GM12878 (cell line): ENCODE results near the gene OR11L1. TPM values are rescaled to one million over a fixed set of nuclear protein-coding genes. Genes with fewer than 3 reads are reported as not detected.

Experiments used
- ATAC-seq: fragments of 200-7000 bp; cut with Tn5 transposase; 3 replicates; pipeline ENCODE4 v1.9.1; 2020; ENCODE audit warnings: mild to moderate bottlenecking, moderate library complexity
- BruUV-seq: library from RNA; stranded (reverse); fragments of 400-500 nt; replicated peaks from 2 replicates; lab custom pipeline; 2021; lab: Mats Ljungman, UMichigan
- CTCF ChIA-PET: fragments of 300-600 bp; sonication (Branson Sonifier 250); formaldehyde crosslinking; extraction: SDS; loops from one replicate; lab custom pipeline; 2021; ENCODE audit warnings: inconsistent platforms; lab: Yijun Ruan, JAX
- POLR2A ChIA-PET: fragments of 350-600 bp; formaldehyde crosslinking; extraction: SDS; loops from one replicate; lab custom pipeline; 2021; ENCODE audit warnings: inconsistent platforms; lab: Charles Lee
- RAD21 ChIA-PET: fragments of 300-600 bp; sonication (Branson Sonifier 250); formaldehyde crosslinking; loops from one replicate; lab custom pipeline; 2023; ENCODE audit warnings: antibody characterized with exemption; ENCODE audit not compliant: unreplicated experiment; lab: Charles Lee
- SMC1A ChIA-PET: fragments of 300-600 bp; sonication (Branson Sonifier 250); formaldehyde crosslinking; loops from one replicate; lab custom pipeline; 2023; ENCODE audit not compliant: unreplicated experiment, uncharacterized antibody; lab: Charles Lee
- DNase-seq: peaks from one replicate; pipeline ENCODE4 v3.0.0-alpha.2; 2011; ENCODE audit warnings: low read depth, low spot score
- FAIRE-seq: peaks from 3 replicates; lab custom pipeline; 2011; peaks lifted over from hg19 to GRCh38; lab: Jason Lieb, UNC
- H2AFZ ChIP-seq: 2 replicates; pipeline ENCODE4 v1.6.0; 2011; ENCODE audit warnings: low read depth, low read length, control low read depth; ENCODE audit not compliant: control insufficient read depth
- H3K27ac ChIP-seq: 2 replicates; pipeline ENCODE4 v1.5.1; 2011; ENCODE audit warnings: control low read depth; ENCODE audit not compliant: control insufficient read depth, insufficient read depth
- H3K27me3 ChIP-seq, 2 experiments: replicated peaks in 1 of 2; 2 replicates each; pipeline versions ENCODE4 v1.6.0 to v1.6.1; 2011; ENCODE audit warnings: low read length in 1 of 2; ENCODE audit not compliant: control insufficient read depth in 2 of 2, insufficient read depth in 2 of 2
- H3K36me3 ChIP-seq, 2 experiments: 2 replicates each; pipeline ENCODE4 v1.5.1; 2011; ENCODE audit warnings: low read length in 1 of 2; ENCODE audit not compliant: control insufficient read depth in 2 of 2, insufficient read depth in 2 of 2
- H3K4me1 ChIP-seq: 2 replicates; pipeline ENCODE4 v1.6.1; 2011; ENCODE audit warnings: mild to moderate bottlenecking, low read length, moderate library complexity, mixed read lengths; ENCODE audit not compliant: control insufficient read depth, insufficient read depth
- H3K4me2 ChIP-seq: 2 replicates; pipeline ENCODE4 v1.6.0; 2011; ENCODE audit warnings: control low read depth; ENCODE audit not compliant: control insufficient read depth, insufficient read depth
- H3K4me3 ChIP-seq: fragments of 200-600 bp; sonication (generic); 2 replicates; pipeline ENCODE4 v1.5.1; 2016
- H3K79me2 ChIP-seq: 2 replicates; pipeline ENCODE4 v1.6.0; 2011; ENCODE audit warnings: low read length; ENCODE audit not compliant: control insufficient read depth, insufficient read depth
- H3K9ac ChIP-seq: 2 replicates; pipeline ENCODE4 v1.8.0; 2011; ENCODE audit warnings: low read length, control low read depth, mixed read lengths; ENCODE audit not compliant: control insufficient read depth, insufficient read depth
- H3K9me3 ChIP-seq: replicated peaks from 3 replicates; pipeline ENCODE4 v1.5.1; 2011; ENCODE audit warnings: mild to moderate bottlenecking, low read length; ENCODE audit not compliant: control insufficient read depth, insufficient read depth
- H4K20me1 ChIP-seq: 2 replicates; pipeline ENCODE4 v1.6.0; 2011; ENCODE audit not compliant: control insufficient read depth, insufficient read depth
- CHD2 ChIP-seq: IDR thresholded peaks from 2 replicates; pipeline ENCODE4 v1.6.1; 2011; ENCODE audit warnings: low read depth, low read length, improper control_type of control experiment, borderline replicate concordance
- EZH2 ChIP-seq: IDR thresholded peaks from 2 replicates; pipeline ENCODE4 v1.6.1; 2012; ENCODE audit warnings: low read depth, mild to moderate bottlenecking, control low read depth, inconsistent platforms, low read length, borderline replicate concordance; ENCODE audit not compliant: control insufficient read depth
- FOXK2 ChIP-seq: fragments of 450-650 bp; IDR thresholded peaks from 2 replicates; pipeline ENCODE4 v1.6.1; 2017; ENCODE audit warnings: mild to moderate bottlenecking, moderate library complexity
- JUNB ChIP-seq: IDR thresholded peaks from 2 replicates; pipeline ENCODE4 v1.6.1; 2016; ENCODE audit warnings: antibody characterized with exemption, mild to moderate bottlenecking
- KLF5 ChIP-seq: fragments of 450-650 bp; IDR thresholded peaks from 2 replicates; pipeline ENCODE4 v1.6.1; 2014; ENCODE audit warnings: mild to moderate bottlenecking; ENCODE audit not compliant: partially characterized antibody
- MTA2 ChIP-seq: fragments of 450-650 bp; IDR thresholded peaks from 2 replicates; pipeline ENCODE4 v1.6.1; 2016; ENCODE audit warnings: low read depth, mild to moderate bottlenecking, moderate library complexity
- MYB ChIP-seq: fragments of 150-350 bp; IDR thresholded peaks from 2 replicates; pipeline ENCODE4 v1.6.1; 2014; ENCODE audit warnings: mild to moderate bottlenecking, low read depth, low read length, borderline replicate concordance
- POLR2AphosphoS5 ChIP-seq: IDR thresholded peaks from 2 replicates; pipeline ENCODE4 v1.6.1; 2011; ENCODE audit warnings: mild to moderate bottlenecking, low read length, inconsistent platforms
- RB1 ChIP-seq: fragments of 450-650 bp; formaldehyde crosslinking; IDR thresholded peaks from 2 replicates; pipeline ENCODE4 v1.6.1; 2017; ENCODE audit warnings: mild to moderate bottlenecking, borderline replicate concordance
- RUNX3 ChIP-seq: IDR thresholded peaks from 2 replicates; pipeline ENCODE4 v1.6.1; 2012; ENCODE audit warnings: low read length, inconsistent platforms
- SMARCA5 ChIP-seq: fragments of 450-650 bp; IDR thresholded peaks from 2 replicates; pipeline ENCODE4 v1.6.1; 2017; ENCODE audit warnings: mild to moderate bottlenecking
- STAT3 ChIP-seq: IDR thresholded peaks from 2 replicates; pipeline ENCODE4 v1.6.1; 2011; ENCODE audit warnings: low read depth, low read length, improper control_type of control experiment
- TCF7 ChIP-seq: IDR thresholded peaks from 2 replicates; pipeline ENCODE4 v1.6.1; 2014; ENCODE audit warnings: antibody characterized with exemption, borderline replicate concordance
- YY1 ChIP-seq: IDR thresholded peaks from 2 replicates; pipeline ENCODE4 v1.6.1; 2011; ENCODE audit warnings: low read depth, mild to moderate bottlenecking, low read length
- ZSCAN29 ChIP-seq: fragments of 450-650 bp; IDR thresholded peaks from 2 replicates; pipeline ENCODE4 v1.6.1; 2017; ENCODE audit warnings: mild to moderate bottlenecking, moderate library complexity
- WGBS: methylation state at CpG from one replicate; pipeline ENCODE4 v1.1.6; 2016; ENCODE audit warnings: low lambda C conversion rate; ENCODE audit not compliant: insufficient replicate concordance, insufficient coverage; ENCODE audit errors: missing lambda C conversion rate; 5-methylcytosine and 5-hydroxymethylcytosine counted together
- in situ Hi-C: fragments of 300-500 bp; cut with MboI; formaldehyde crosslinking; loops from 9 replicates; pipeline ENCODE4 v1.14.3; 2018; ENCODE audit warnings: mixed read lengths
- intact Hi-C: fragments of 100-400 bp; cut with micrococcal nuclease; formaldehyde crosslinking; loops from one replicate; pipeline ENCODE4 v1.14.2; 2022; ENCODE audit not compliant: unreplicated experiment
- polyA plus RNA-seq, 11 experiments: library from polyadenylated mRNA; depleted of rRNA in 4 of 11; unstranded in 6 of 11; stranded (reverse) in 5 of 11; fragments of >200 nt; fragmentation: Nextera tagmentation in 4 of 11; fragmentation: Illumina TruSeq in 1 of 11; extraction: Ambion mirVana in 4 of 11; extraction: Trizol in 1 of 11; gene quantifications; 1 replicate in 1 of 11; 2 replicates in 10 of 11; pipeline versions ENCODE4 v1.2.1 to v1.2.3, GENCODE V29; 2011 to 2016; ENCODE audit warnings: inconsistent platforms in 2 of 11, missing spikeins in 2 of 11, low read depth in 1 of 11
- total RNA-seq, 4 experiments: library from RNA; depleted of rRNA in 3 of 4; stranded (reverse); fragments of >200 nt in 3 of 4; fragmentation: Illumina TruSeq in 1 of 4; extraction: Trizol in 1 of 4; gene quantifications; 2 replicates each; pipeline versions ENCODE4 v1.2.1 to v1.2.3, GENCODE V29; 2013 to 2021
- TF ChIP-seq, protein P1 (sequence below), 3 experiments: IDR thresholded peaks in 2 of 3; conservative IDR thresholded peaks in 1 of 3; 2 replicates each; pipeline ENCODE4 v1.5.1; 2011; ENCODE audit warnings: low read depth in 3 of 3, low read length in 3 of 3, mild to moderate bottlenecking in 3 of 3, control low read depth in 2 of 3, moderate library complexity in 2 of 3, inconsistent platforms in 1 of 3, mixed read lengths in 1 of 3; ENCODE audit not compliant: control insufficient read depth in 2 of 3, insufficient read depth in 1 of 3; ENCODE audit errors: extremely low read depth in 1 of 3

Gene OR11L1
- total and polyA plus RNA-seq, 10 of the 15 experiments (the other 5 are each of a cell fraction or from before 2014, with no cell fraction given), result not detected

GRCh38 chr1:247857069-247857984 lies 15.6 kb upstream of the OR11L1 start, which contains the start of gene TRIM58:
Gene TRIM58 (plus strand): TSS chr1:247857187. CDS start chr1:247857247, 60 bp downstream.
- DNase-seq, result no peak
- TF ChIP-seq JUNB, result no peak
- no peak for TF ChIP-seq POLR2AphosphoS5
- TF ChIP-seq MTA2, result no peak
- POLR2A ChIA-PET, result no interaction called here
- Histone ChIP-seq H3K36me3 (no peaks in the 10 kb centered on the region), H3K9ac (no peak within 1 kb of the TSS), H3K79me2 (no peaks in the 10 kb centered on the region), H3K4me1 (no peaks in the 10 kb centered on the region), H3K4me2 (no peak within 1 kb of the TSS), H3K4me3 (no peak within 1 kb of the TSS), H4K20me1 (no peaks in the 10 kb centered on the region), H3K27me3 (peaks cover 1 to 5% of the 10 kb centered on the region in 2 experiments; a peak in 3 of 4 replicates), H2AFZ (no peak within 1 kb of the TSS), H3K9me3 (no peaks in the 10 kb centered on the region), H3K27ac (no peak within 1 kb of the TSS)
- in situ Hi-C loops (no loop called here), intact Hi-C loops (no loop called here)
- FAIRE-seq, result no peak
- peak; percentile 47 for ATAC-seq
- CTCF ChIA-PET, result no interaction called here
- WGBS, result 12% methylated on average over 56 of the region's 109 CpGs
- SMC1A ChIA-PET, result no interaction called here
- BruUV-seq, result no TSS peak
- RAD21 ChIA-PET, result no interaction called here

GRCh38 chr1:247855911-247856310 lies 14.2 kb upstream of the OR11L1 start:
- Histone ChIP-seq H3K4me2 (no peak overlapping the region), H3K4me3 (no peak overlapping the region), H3K36me3 (no peaks in the 10 kb centered on the region), H3K9me3 (no peaks in the 10 kb centered on the region), H3K27me3 (peaks cover 1 to 5% of the 10 kb centered on the region in 2 experiments; a peak in 3 of 4 replicates), H4K20me1 (no peaks in the 10 kb centered on the region), H2AFZ (no peak overlapping the region), H3K9ac (no peak overlapping the region), H3K27ac (no peak overlapping the region), H3K4me1 (no peaks in the 10 kb centered on the region), H3K79me2 (no peaks in the 10 kb centered on the region)
- in situ Hi-C loops (no loop called here), intact Hi-C loops (no loop called here)
- SMC1A ChIA-PET, result no interaction called here
- FAIRE-seq, result no peak
- no peak for DNase-seq
- ATAC-seq, result no peak
- 12% methylated on average over 4 of the region's 4 CpGs for WGBS
- BruUV-seq, result no TSS peak
- RAD21 ChIA-PET, result no interaction called here
- POLR2A ChIA-PET, result no interaction called here
- CTCF ChIA-PET, result no interaction called here
- TF ChIP-seq MYB (no peak), SMARCA5 (no peak), CHD2 (no peak), RUNX3 (no peak), TCF7 (no peak), EZH2 (no peak), FOXK2 (no peak), ZSCAN29 (no peak), YY1 (no peak), STAT3 (no peak), KLF5 (no peak), RB1 (no peak)
- TF ChIP-seq, protein P1, sequence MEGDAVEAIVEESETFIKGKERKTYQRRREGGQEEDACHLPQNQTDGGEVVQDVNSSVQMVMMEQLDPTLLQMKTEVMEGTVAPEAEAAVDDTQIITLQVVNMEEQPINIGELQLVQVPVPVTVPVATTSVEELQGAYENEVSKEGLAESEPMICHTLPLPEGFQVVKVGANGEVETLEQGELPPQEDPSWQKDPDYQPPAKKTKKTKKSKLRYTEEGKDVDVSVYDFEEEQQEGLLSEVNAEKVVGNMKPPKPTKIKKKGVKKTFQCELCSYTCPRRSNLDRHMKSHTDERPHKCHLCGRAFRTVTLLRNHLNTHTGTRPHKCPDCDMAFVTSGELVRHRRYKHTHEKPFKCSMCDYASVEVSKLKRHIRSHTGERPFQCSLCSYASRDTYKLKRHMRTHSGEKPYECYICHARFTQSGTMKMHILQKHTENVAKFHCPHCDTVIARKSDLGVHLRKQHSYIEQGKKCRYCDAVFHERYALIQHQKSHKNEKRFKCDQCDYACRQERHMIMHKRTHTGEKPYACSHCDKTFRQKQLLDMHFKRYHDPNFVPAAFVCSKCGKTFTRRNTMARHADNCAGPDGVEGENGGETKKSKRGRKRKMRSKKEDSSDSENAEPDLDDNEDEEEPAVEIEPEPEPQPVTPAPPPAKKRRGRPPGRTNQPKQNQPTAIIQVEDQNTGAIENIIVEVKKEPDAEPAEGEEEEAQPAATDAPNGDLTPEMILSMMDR (IDR thresholded peaks at IDR 0.05 in 2 of 3, conservative IDR thresholded peaks at IDR 0.05 in 1 of 3; ENCODE audit: control insufficient read depth in 2 of 3, extremely low read depth in 1 of 3, insufficient read depth in 1 of 3, low read depth in 3 of 3, low read length in 3 of 3), result no peak
